Uterus (tissue), 2 donors: Measurements from ENCODE around the gene ZMIZ2.

Source experiments
- POLR2A ChIP-seq, 2 donors: fragments of 450-650 bp; IDR thresholded peaks; one replicate each; pipeline ENCODE4 v1.6.1; 2016; ENCODE audit warnings: antibody characterized with exemption in 2 of 2, mild to moderate bottlenecking in 1 of 2, moderate library complexity in 1 of 2
- TF ChIP-seq, protein P1 (sequence below), 4 experiments: fragments of 200-600 bp in 2 of 4; fragments of 450-650 bp in 2 of 4; sonication (generic) in 2 of 4; IDR thresholded peaks; one replicate each; pipeline ENCODE4 v1.5.1; 2016 to 2019; ENCODE audit warnings: antibody characterized with exemption in 4 of 4, mild to moderate bottlenecking in 2 of 4, moderate library complexity in 1 of 4

DNA sequence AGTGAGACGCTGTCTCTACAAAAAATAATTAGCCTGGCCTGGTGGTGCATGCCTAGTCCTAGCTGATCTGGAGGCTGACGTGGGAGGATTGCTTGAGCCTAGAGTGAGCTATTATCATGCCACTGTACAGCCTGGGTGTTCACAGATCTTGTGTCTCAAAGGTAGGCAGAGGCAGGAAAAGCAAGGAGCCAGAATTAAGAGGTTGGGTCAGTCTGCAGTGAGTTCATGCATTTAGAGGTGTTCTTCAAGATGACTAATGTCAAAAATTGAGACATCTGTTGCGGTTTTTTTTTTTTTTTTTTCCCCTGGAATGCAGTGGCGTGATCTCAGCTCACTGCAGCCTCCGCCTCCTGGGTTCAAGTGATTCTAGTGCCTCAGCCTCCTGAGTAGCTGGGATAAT is 53.2 kb downstream of the ZMIZ2 start:
- TF ChIP-seq, protein P1, sequence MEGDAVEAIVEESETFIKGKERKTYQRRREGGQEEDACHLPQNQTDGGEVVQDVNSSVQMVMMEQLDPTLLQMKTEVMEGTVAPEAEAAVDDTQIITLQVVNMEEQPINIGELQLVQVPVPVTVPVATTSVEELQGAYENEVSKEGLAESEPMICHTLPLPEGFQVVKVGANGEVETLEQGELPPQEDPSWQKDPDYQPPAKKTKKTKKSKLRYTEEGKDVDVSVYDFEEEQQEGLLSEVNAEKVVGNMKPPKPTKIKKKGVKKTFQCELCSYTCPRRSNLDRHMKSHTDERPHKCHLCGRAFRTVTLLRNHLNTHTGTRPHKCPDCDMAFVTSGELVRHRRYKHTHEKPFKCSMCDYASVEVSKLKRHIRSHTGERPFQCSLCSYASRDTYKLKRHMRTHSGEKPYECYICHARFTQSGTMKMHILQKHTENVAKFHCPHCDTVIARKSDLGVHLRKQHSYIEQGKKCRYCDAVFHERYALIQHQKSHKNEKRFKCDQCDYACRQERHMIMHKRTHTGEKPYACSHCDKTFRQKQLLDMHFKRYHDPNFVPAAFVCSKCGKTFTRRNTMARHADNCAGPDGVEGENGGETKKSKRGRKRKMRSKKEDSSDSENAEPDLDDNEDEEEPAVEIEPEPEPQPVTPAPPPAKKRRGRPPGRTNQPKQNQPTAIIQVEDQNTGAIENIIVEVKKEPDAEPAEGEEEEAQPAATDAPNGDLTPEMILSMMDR (IDR thresholded peaks at IDR 0.05) = no peak
- no peak for TF ChIP-seq POLR2A (IDR thresholded peaks at IDR 0.05)
